ENCODE measurements around the gene CHN1. TPM values are rescaled to one million over a fixed set of nuclear protein-coding genes. Genes with fewer than 3 reads are reported as not detected.

Gene CHN1
- polyA plus RNA-seq, 1 donor (not counting 4 experiments of a cell fraction or from before 2014, with no cell fraction given), result 2.3 TPM

DNA sequence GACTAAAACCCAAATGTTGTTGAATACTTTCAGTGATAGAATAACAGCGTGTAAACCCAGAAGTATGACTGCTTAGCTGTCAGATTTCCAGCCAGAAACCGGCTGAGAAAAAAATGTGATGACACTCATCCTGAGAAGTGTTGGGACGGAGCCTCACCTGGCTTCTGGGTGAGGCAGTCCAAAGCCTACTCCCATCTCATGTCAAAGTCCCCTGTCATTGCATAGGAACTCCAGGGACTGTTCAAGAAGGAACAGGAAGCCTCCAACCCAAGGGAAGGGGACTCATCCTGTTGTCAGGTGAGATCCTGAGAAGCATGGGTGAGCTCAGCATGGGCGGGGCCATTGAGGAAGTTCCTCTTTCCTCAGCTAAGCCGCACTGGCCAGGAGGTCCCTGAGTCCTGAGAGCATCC is 229.6 kb downstream of the CHN1 start:
- Histone ChIP-seq H3K9me3 (ENCODE audit: control insufficient read depth, low read depth, low read length) (no peaks in the 10 kb centered on the region), H3K9me1 (ENCODE audit: control insufficient read depth, extremely low read depth, insufficient read depth, low read length) (no peaks in the 10 kb centered on the region), H2AFZ (ENCODE audit: control insufficient read depth, low read length) (peak overlapping the region; percentile 56), H4K20me1 (ENCODE audit: control insufficient read depth, extremely low read depth, insufficient read depth, low read length) (no peaks in the 10 kb centered on the region), H3K4me1 (ENCODE audit: control insufficient read depth, extremely low read depth, insufficient read depth, low read length) (peaks cover 9% of the 10 kb centered on the region), H3K27me3 (ENCODE audit: control insufficient read depth, extremely low read depth, insufficient read depth, low read length) (no peaks in the 10 kb centered on the region), H3K27ac (ENCODE audit: control insufficient read depth, insufficient read depth, low read length) (no peak overlapping the region), H3K4me3 (ENCODE audit: control insufficient read depth in 2 of 3, extremely low read depth in 1 of 3, insufficient read depth in 2 of 3, low read depth in 1 of 3, low read length in 3 of 3) (no peak overlapping the region), H3K79me2 (ENCODE audit: control insufficient read depth, insufficient read depth, low read length) (no peaks in the 10 kb centered on the region), H3K4me2 (ENCODE audit: control insufficient read depth, extremely low read depth, insufficient read depth, low read depth, low read length) (peak overlapping the region; percentile 16), H3K36me3 (ENCODE audit: control insufficient read depth in 2 of 2, extremely low read depth in 1 of 2, insufficient read depth in 2 of 2, low read length in 2 of 2) (no peaks in the 10 kb centered on the region), H3K9ac (ENCODE audit: control insufficient read depth, extremely low read depth, insufficient read depth, low read length) (no peak overlapping the region)
- dilution Hi-C loops (cut with MboI; ENCODE audit: extremely low pct_ligation_motif_present, low sequenced_read_pairs), result no loop called here
- DNase-seq (ENCODE audit: low read depth, low spot score) (peak; percentile 46), FAIRE-seq (no peak)
- no peak for TF ChIP-seq EZH2 (IDR thresholded peaks at IDR 0.05; ENCODE audit: low read length)
- TF ChIP-seq, protein P1, sequence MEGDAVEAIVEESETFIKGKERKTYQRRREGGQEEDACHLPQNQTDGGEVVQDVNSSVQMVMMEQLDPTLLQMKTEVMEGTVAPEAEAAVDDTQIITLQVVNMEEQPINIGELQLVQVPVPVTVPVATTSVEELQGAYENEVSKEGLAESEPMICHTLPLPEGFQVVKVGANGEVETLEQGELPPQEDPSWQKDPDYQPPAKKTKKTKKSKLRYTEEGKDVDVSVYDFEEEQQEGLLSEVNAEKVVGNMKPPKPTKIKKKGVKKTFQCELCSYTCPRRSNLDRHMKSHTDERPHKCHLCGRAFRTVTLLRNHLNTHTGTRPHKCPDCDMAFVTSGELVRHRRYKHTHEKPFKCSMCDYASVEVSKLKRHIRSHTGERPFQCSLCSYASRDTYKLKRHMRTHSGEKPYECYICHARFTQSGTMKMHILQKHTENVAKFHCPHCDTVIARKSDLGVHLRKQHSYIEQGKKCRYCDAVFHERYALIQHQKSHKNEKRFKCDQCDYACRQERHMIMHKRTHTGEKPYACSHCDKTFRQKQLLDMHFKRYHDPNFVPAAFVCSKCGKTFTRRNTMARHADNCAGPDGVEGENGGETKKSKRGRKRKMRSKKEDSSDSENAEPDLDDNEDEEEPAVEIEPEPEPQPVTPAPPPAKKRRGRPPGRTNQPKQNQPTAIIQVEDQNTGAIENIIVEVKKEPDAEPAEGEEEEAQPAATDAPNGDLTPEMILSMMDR (optimal IDR thresholded peaks at IDR 0.05 in 1 of 3, IDR thresholded peaks at IDR 0.05 in 1 of 3, conservative IDR thresholded peaks at IDR 0.05 in 1 of 3; ENCODE audit: extremely low read depth in 1 of 3, insufficient read depth in 2 of 3, low read length in 3 of 3), result no peak

DNA sequence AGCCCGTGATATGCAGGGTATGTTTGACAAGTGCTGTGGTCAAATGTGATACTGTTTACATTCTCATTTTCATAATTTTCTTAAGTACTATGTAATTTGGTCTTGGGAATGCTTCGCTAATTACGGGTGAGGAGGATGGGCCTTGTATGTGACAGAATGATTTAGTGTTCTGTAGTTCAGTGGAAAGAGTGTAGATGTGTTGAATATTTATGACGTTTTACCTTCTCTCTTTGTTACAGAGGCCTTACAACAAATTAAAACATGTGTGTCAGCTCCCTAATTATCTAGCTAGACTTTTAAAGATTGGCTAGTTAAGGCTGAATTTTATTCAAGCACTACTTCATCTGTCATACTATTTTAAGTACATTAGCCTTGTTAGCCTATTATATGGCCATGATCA is 230.3 kb downstream of the CHN1 start:
- H3K4me2 ChIP-seq (ENCODE audit: control insufficient read depth, extremely low read depth, insufficient read depth, low read depth, low read length), result no peak overlapping the region
- no peaks in the 10 kb centered on the region for H3K27me3 ChIP-seq (ENCODE audit: control insufficient read depth, extremely low read depth, insufficient read depth, low read length)
- TF ChIP-seq, protein P1 (optimal IDR thresholded peaks at IDR 0.05 in 1 of 3, IDR thresholded peaks at IDR 0.05 in 1 of 3, conservative IDR thresholded peaks at IDR 0.05 in 1 of 3; ENCODE audit: extremely low read depth in 1 of 3, insufficient read depth in 2 of 3, low read length in 3 of 3), result no peak
- TF ChIP-seq EZH2 (IDR thresholded peaks at IDR 0.05; ENCODE audit: low read length), result no peak
- no peaks in the 10 kb centered on the region for H4K20me1 ChIP-seq (ENCODE audit: control insufficient read depth, extremely low read depth, insufficient read depth, low read length)
- no peaks in the 10 kb centered on the region for H3K36me3 ChIP-seq (ENCODE audit: control insufficient read depth in 2 of 2, extremely low read depth in 1 of 2, insufficient read depth in 2 of 2, low read length in 2 of 2)
- peaks cover 9% of the 10 kb centered on the region for H3K4me1 ChIP-seq (ENCODE audit: control insufficient read depth, extremely low read depth, insufficient read depth, low read length)
- H3K79me2 ChIP-seq (ENCODE audit: control insufficient read depth, insufficient read depth, low read length), result no peaks in the 10 kb centered on the region
- H3K9ac ChIP-seq (ENCODE audit: control insufficient read depth, extremely low read depth, insufficient read depth, low read length), result no peak overlapping the region
- no peak overlapping the region for H3K27ac ChIP-seq (ENCODE audit: control insufficient read depth, insufficient read depth, low read length)
- H3K4me3 ChIP-seq (ENCODE audit: control insufficient read depth in 2 of 3, extremely low read depth in 1 of 3, insufficient read depth in 2 of 3, low read depth in 1 of 3, low read length in 3 of 3), result no peak overlapping the region
- H3K9me1 ChIP-seq (ENCODE audit: control insufficient read depth, extremely low read depth, insufficient read depth, low read length), result no peaks in the 10 kb centered on the region
- FAIRE-seq (no peak), DNase-seq (ENCODE audit: low read depth, low spot score) (no peak)
- no peak overlapping the region for H2AFZ ChIP-seq (ENCODE audit: control insufficient read depth, low read length)
- no peaks in the 10 kb centered on the region for H3K9me3 ChIP-seq (ENCODE audit: control insufficient read depth, low read depth, low read length)
- dilution Hi-C loops (cut with MboI; ENCODE audit: extremely low pct_ligation_motif_present, low sequenced_read_pairs), result loop anchor here (25.0 kb wide), 1 partner anchor 187 kb away; no protein-coding TSS in a partner anchor
